Measurements from ENCODE around the gene PKD2. TPM values are rescaled to one million over a fixed set of nuclear protein-coding genes. Genes with fewer than 3 reads are reported as not detected.
A peak's percentile ranks its signal among the peaks of the same experiment; 100 is the strongest.
"Not testable (repeated sequence)": the region's sequence is repeated elsewhere in the genome, so short reads cannot be mapped to it uniquely, and the experiment has no call there.

The PKD2 gene
- total and polyA plus RNA-seq, 2 donors, result 9.9 to 11.6 TPM

DNA sequence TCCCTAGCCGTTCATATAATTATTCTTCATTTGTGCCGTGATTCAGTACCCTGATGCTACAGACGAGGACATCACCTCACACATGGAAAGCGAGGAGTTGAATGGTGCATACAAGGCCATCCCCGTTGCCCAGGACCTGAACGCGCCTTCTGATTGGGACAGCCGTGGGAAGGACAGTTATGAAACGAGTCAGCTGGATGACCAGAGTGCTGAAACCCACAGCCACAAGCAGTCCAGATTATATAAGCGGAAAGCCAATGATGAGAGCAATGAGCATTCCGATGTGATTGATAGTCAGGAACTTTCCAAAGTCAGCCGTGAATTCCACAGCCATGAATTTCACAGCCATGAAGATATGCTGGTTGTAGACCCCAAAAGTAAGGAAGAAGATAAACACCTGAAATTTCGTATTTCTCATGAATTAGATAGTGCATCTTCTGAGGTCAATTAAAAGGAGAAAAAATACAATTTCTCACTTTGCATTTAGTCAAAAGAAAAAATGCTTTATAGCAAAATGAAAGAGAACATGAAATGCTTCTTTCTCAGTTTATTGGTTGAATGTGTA, 24.9 kb upstream of the PKD2 start:
- no peaks in the 10 kb centered on the region for H3K36me3 ChIP-seq (ENCODE audit: control insufficient read depth in 2 of 2, insufficient read depth in 2 of 2, low read length in 1 of 2)
- no peaks in the 10 kb centered on the region for H3K4me1 ChIP-seq (ENCODE audit: control insufficient read depth in 2 of 2, insufficient read depth in 2 of 2, low read length in 2 of 2)
- H3K27ac ChIP-seq (ENCODE audit: low read depth in 1 of 2, low read length in 1 of 2), result no peak overlapping the region
- WGBS, result 97% methylated on average over 13 of the region's 13 CpGs
- DNase-seq (ENCODE audit: low read depth in 6 of 9, low spot score in 9 of 9), result no peak
- no peaks in the 10 kb centered on the region for H3K27me3 ChIP-seq (ENCODE audit: control insufficient read depth in 2 of 2, insufficient read depth in 1 of 2, low read length in 1 of 2)
- H3K4me3 ChIP-seq (ENCODE audit: low read length in 2 of 2), result no peak overlapping the region
- no peaks in the 10 kb centered on the region for H3K9me3 ChIP-seq (ENCODE audit: control insufficient read depth in 2 of 2, insufficient read depth in 1 of 2, low read length in 1 of 2)

DNA sequence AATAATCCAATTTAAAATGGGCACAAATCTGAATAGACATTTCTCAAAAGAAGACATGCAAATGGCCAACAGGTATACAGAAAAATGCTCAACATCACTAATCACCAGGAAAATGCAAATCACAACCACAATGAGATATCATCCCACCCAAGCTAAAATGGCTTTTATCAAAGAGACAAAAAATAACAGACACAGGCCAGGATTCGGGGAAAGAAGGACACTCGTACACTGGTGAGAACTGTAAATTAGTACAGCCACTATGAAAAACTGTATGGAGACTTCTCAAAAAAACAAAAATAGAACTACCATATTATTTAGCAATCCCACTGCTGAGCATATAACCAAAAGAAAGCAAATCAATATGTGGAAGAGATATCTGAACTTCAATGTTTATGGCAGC, 23.4 kb upstream of the PKD2 start:
- 98% methylated on average over 2 of the region's 2 CpGs for WGBS
- H3K9me3 ChIP-seq (ENCODE audit: control insufficient read depth in 2 of 2, insufficient read depth in 1 of 2, low read length in 1 of 2), result no peaks in the 10 kb centered on the region
- H3K27me3 ChIP-seq (ENCODE audit: control insufficient read depth in 2 of 2, insufficient read depth in 1 of 2, low read length in 1 of 2), result no peaks in the 10 kb centered on the region
- no peaks in the 10 kb centered on the region for H3K4me1 ChIP-seq (ENCODE audit: control insufficient read depth in 2 of 2, insufficient read depth in 2 of 2, low read length in 2 of 2)
- H3K36me3 ChIP-seq (ENCODE audit: control insufficient read depth in 2 of 2, insufficient read depth in 2 of 2, low read length in 1 of 2), result no peaks in the 10 kb centered on the region
- no peak overlapping the region for H3K27ac ChIP-seq (ENCODE audit: low read depth in 1 of 2, low read length in 1 of 2)
- no peak overlapping the region for H3K4me3 ChIP-seq (ENCODE audit: low read length in 2 of 2)
- no peak for DNase-seq (ENCODE audit: low read depth in 6 of 9, low spot score in 9 of 9)

DNA sequence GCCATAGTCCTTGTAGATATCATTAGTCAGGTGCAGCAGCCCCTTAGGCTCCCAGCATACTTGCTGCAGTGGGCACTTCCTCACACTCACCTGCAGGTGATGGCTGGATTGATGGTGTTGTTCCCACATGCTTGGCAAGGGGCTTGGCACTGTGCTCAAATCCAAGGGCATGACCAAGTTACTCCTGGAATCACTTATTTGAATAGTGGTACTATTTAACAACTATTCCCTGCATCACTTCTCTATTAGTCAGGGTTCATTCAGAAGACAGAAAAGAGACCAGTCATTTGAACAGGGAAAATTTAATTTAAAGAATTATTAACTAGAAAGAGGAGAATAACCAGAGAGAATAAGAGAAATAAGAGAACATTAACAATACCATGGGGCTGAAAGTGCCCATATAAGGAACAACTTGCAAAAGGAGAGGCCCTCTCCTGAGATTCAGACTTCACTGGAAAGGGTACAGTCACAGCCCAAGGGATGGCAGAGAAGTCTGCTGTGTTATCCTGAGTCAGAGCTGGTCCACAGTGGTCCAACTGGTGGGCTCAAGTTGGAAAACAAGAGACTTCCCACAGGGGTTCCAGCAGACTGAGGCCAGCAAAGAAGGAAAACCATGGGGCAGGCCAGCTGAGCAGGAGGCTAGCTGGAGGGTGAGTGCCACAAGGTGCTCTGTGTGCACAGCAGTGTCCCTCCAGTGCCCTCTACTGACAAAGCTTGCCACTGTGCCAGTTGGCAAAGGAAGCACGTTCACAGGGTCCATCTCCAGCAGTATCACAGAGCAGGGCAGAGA, 22.1 kb upstream of the PKD2 start:
- 6% methylated on average over 1 of the region's 1 CpG for WGBS
- no peaks in the 10 kb centered on the region for H3K27me3 ChIP-seq (ENCODE audit: control insufficient read depth in 2 of 2, insufficient read depth in 1 of 2, low read length in 1 of 2)
- H3K4me3 ChIP-seq (ENCODE audit: low read length in 2 of 2), result no peak overlapping the region
- H3K36me3 ChIP-seq (ENCODE audit: control insufficient read depth in 2 of 2, insufficient read depth in 2 of 2, low read length in 1 of 2), result no peaks in the 10 kb centered on the region
- H3K4me1 ChIP-seq (ENCODE audit: control insufficient read depth in 2 of 2, insufficient read depth in 2 of 2, low read length in 2 of 2), result no peaks in the 10 kb centered on the region
- no peak overlapping the region for H3K27ac ChIP-seq (ENCODE audit: low read depth in 1 of 2, low read length in 1 of 2)
- DNase-seq (ENCODE audit: low read depth in 6 of 9, low spot score in 9 of 9), result peak in 3 of 9 donors; percentile 25 to 55 (median 47)
- no peaks in the 10 kb centered on the region for H3K9me3 ChIP-seq (ENCODE audit: control insufficient read depth in 2 of 2, insufficient read depth in 1 of 2, low read length in 1 of 2)

DNA sequence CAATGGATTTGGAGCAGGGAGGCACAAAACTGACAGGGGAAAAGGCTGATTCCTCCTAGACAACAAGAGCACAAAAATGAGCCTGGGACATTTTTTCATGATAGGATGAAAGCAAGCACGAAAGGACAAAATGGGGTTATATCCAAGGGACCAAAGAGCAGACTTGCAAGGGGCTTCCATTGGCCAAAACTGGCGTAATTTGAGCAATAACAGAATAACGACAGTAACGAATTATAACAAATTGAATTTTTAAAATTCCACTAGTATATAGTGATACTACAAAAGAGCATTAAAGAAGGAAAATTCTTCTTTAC, 21.6 kb upstream of the PKD2 start:
- DNase-seq (ENCODE audit: low read depth in 6 of 9, low spot score in 9 of 9), result no peak
- Histone ChIP-seq H3K27me3 (ENCODE audit: control insufficient read depth in 2 of 2, insufficient read depth in 1 of 2, low read length in 1 of 2) (no peaks in the 10 kb centered on the region), H3K36me3 (ENCODE audit: control insufficient read depth in 2 of 2, insufficient read depth in 2 of 2, low read length in 1 of 2) (no peaks in the 10 kb centered on the region), H3K27ac (ENCODE audit: low read depth in 1 of 2, low read length in 1 of 2) (no peak overlapping the region), H3K4me1 (ENCODE audit: control insufficient read depth in 2 of 2, insufficient read depth in 2 of 2, low read length in 2 of 2) (no peaks in the 10 kb centered on the region), H3K4me3 (ENCODE audit: low read length in 2 of 2) (no peak overlapping the region), H3K9me3 (ENCODE audit: control insufficient read depth in 2 of 2, insufficient read depth in 1 of 2, low read length in 1 of 2) (no peaks in the 10 kb centered on the region)
- WGBS, result 93% methylated on average over 4 of the region's 4 CpGs

DNA sequence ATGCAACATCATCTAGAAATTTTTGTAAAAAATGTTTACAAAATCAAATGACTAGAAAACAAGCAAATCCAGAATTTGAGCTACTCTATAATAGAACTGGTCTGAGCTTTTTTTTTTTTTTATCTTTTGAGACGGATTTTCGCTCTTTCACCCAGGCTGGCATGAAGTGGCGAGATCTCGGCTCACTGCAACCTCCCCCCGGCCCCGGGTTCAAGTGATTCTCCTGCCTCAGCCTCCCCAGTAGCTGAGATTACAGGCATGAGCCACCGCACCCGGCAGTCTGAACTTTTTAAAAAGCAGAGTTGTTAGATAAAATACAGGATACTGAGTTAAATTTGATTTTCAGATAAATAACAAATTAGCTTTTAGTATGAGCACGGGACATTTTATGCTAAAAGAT, 20.9 kb upstream of the PKD2 start:
- 96% methylated on average over 9 of the region's 9 CpGs for WGBS
- no peaks in the 10 kb centered on the region for H3K27me3 ChIP-seq (ENCODE audit: control insufficient read depth in 2 of 2, insufficient read depth in 1 of 2, low read length in 1 of 2)
- no peak overlapping the region for H3K27ac ChIP-seq (ENCODE audit: low read depth in 1 of 2, low read length in 1 of 2)
- H3K9me3 ChIP-seq (ENCODE audit: control insufficient read depth in 2 of 2, insufficient read depth in 1 of 2, low read length in 1 of 2), result no peaks in the 10 kb centered on the region
- no peak overlapping the region for H3K4me3 ChIP-seq (ENCODE audit: low read length in 2 of 2)
- H3K4me1 ChIP-seq (ENCODE audit: control insufficient read depth in 2 of 2, insufficient read depth in 2 of 2, low read length in 2 of 2), result no peaks in the 10 kb centered on the region
- no peak for DNase-seq (ENCODE audit: low read depth in 6 of 9, low spot score in 9 of 9)
- no peaks in the 10 kb centered on the region for H3K36me3 ChIP-seq (ENCODE audit: control insufficient read depth in 2 of 2, insufficient read depth in 2 of 2, low read length in 1 of 2)

DNA sequence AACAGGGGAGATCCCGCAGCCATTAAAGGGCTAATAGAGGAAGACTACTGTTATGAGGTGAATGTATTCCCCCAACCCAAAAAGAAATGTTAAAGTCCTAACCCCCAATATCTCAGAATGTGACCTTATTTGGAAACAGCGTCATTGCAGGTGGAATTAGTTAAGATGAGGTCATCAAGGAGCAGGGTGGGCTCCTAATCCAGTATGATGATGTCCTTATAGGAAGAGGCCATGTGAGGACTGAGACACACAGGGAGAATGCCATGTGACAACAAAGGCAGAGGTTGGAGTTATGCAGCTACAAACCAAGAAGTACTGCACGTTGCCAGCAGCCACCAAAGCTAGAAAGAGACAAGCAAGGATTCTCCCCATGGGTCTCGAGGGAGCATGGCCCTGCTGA, 17.7 kb upstream of the PKD2 start:
- Histone ChIP-seq H3K4me1 (ENCODE audit: control insufficient read depth in 2 of 2, insufficient read depth in 2 of 2, low read length in 2 of 2) (no peaks in the 10 kb centered on the region), H3K27ac (ENCODE audit: low read depth in 1 of 2, low read length in 1 of 2) (no peak overlapping the region), H3K9me3 (ENCODE audit: control insufficient read depth in 2 of 2, insufficient read depth in 1 of 2, low read length in 1 of 2) (no peaks in the 10 kb centered on the region), H3K27me3 (ENCODE audit: control insufficient read depth in 2 of 2, insufficient read depth in 1 of 2, low read length in 1 of 2) (no peaks in the 10 kb centered on the region), H3K4me3 (ENCODE audit: low read length in 2 of 2) (no peak overlapping the region), H3K36me3 (ENCODE audit: control insufficient read depth in 2 of 2, insufficient read depth in 2 of 2, low read length in 1 of 2) (no peaks in the 10 kb centered on the region)
- DNase-seq (ENCODE audit: low read depth in 6 of 9, low spot score in 9 of 9), result no peak
- WGBS, result 92% methylated on average over 4 of the region's 4 CpGs

DNA sequence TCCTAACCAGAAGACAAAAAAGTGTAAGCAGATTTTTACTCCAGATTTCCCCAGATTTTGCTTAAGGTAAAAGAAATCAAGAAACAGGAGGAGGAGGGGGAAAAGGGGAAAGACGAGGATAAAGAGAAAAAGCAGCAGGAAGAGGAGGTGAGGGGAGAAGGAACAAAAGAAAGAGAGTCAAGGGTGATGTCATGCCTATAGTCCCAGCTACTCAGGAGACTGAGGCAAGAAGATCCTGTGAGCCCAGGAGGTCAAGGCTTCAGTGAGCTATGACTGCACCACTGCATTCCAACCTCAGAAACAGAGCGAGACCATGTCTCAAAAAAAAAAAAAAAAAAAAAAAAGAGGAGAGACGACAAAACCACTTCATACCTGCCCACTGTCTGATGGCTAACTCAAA, 12.0 kb upstream of the PKD2 start:
- Histone ChIP-seq H3K4me1 (ENCODE audit: control insufficient read depth in 2 of 2, insufficient read depth in 2 of 2, low read length in 2 of 2) (no peaks in the 10 kb centered on the region), H3K27me3 (ENCODE audit: control insufficient read depth in 2 of 2, insufficient read depth in 1 of 2, low read length in 1 of 2) (no peaks in the 10 kb centered on the region), H3K36me3 (ENCODE audit: control insufficient read depth in 2 of 2, insufficient read depth in 2 of 2, low read length in 1 of 2) (no peaks in the 10 kb centered on the region), H3K4me3 (ENCODE audit: low read length in 2 of 2) (no peak overlapping the region), H3K9me3 (ENCODE audit: control insufficient read depth in 2 of 2, insufficient read depth in 1 of 2, low read length in 1 of 2) (no peaks in the 10 kb centered on the region), H3K27ac (ENCODE audit: low read depth in 1 of 2, low read length in 1 of 2) (no peak overlapping the region)
- 93% methylated on average over 3 of the region's 3 CpGs for WGBS
- DNase-seq (ENCODE audit: low read depth in 6 of 9, low spot score in 9 of 9), result no peak

DNA sequence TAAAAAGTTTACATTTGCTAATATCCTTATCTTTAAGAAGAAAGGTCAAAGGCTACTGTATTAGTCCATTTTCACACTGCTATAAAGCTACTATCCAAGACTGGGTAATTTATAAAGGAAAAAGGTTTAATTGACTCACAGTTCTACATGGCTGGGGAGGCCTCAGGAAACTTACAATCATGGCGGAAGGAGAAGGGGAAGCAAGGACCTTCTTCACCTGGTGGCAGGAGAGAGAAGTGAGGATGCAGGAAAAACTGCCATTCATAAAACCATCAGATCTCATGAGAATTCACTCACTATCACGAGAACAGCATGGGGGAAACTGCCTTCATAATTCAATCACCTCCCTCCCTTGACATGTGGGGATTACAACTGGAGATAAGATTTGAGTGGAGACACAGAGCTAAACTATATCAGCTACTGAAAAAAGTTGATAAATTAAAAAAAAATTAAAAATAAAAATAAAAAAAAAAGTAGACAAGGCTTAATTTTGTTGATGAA, 8.2 kb upstream of the PKD2 start:
- not testable (repeated sequence) for H3K27ac ChIP-seq (ENCODE audit: low read depth in 1 of 2, low read length in 1 of 2); H3K4me3 ChIP-seq (ENCODE audit: low read length in 2 of 2); H3K36me3 ChIP-seq (ENCODE audit: control insufficient read depth in 2 of 2, insufficient read depth in 2 of 2, low read length in 1 of 2); H3K9me3 ChIP-seq (ENCODE audit: control insufficient read depth in 2 of 2, insufficient read depth in 1 of 2, low read length in 1 of 2); H3K4me1 ChIP-seq (ENCODE audit: control insufficient read depth in 2 of 2, insufficient read depth in 2 of 2, low read length in 2 of 2); H3K27me3 ChIP-seq (ENCODE audit: control insufficient read depth in 2 of 2, insufficient read depth in 1 of 2, low read length in 1 of 2); DNase-seq (ENCODE audit: low read depth in 6 of 9, low spot score in 9 of 9)
- 98% methylated on average over 2 of the region's 2 CpGs for WGBS

DNA sequence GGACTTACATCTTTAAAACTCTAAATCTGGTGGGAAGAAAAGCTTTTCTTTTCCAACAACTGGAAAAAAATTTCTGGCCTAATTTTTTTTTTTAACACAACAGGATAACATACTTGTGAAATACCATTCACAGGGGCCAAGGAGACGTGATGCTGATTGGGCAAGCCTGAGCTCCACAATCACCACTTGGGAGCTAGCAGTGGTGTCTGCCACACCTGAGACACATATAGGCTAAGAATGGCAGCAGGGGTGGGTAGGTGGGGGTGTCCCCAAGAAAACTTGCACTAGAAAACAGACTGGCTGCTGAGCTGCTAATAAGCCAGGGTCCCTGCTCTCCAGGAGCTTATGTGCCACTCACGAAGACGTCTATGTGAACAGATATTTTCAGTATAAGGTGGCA, 5.6 kb upstream of the PKD2 start:
- H3K27ac ChIP-seq (ENCODE audit: low read depth in 1 of 2, low read length in 1 of 2), result no peak overlapping the region
- no peaks in the 10 kb centered on the region for H3K9me3 ChIP-seq (ENCODE audit: control insufficient read depth in 2 of 2, insufficient read depth in 1 of 2, low read length in 1 of 2)
- no peak overlapping the region for H3K4me3 ChIP-seq (ENCODE audit: low read length in 2 of 2)
- H3K4me1 ChIP-seq (ENCODE audit: control insufficient read depth in 2 of 2, insufficient read depth in 2 of 2, low read length in 2 of 2), result no peaks in the 10 kb centered on the region
- no peak for DNase-seq (ENCODE audit: low read depth in 6 of 9, low spot score in 9 of 9)
- H3K36me3 ChIP-seq (ENCODE audit: control insufficient read depth in 2 of 2, insufficient read depth in 2 of 2, low read length in 1 of 2), result no peaks in the 10 kb centered on the region
- WGBS, result 66% methylated on average over 3 of the region's 3 CpGs
- H3K27me3 ChIP-seq (ENCODE audit: control insufficient read depth in 2 of 2, insufficient read depth in 1 of 2, low read length in 1 of 2), result peaks cover 0 to 2% of the 10 kb centered on the region in 2 donors
